Measurements from ENCODE around the gene NWD2. TPM values are rescaled to one million over a fixed set of nuclear protein-coding genes. Genes with fewer than 3 reads are reported as not detected.

Gene NWD2
- total RNA-seq, 8 experiments from 2014 or later, result 0.13 to 9.3 (median 2.0) TPM

DNA sequence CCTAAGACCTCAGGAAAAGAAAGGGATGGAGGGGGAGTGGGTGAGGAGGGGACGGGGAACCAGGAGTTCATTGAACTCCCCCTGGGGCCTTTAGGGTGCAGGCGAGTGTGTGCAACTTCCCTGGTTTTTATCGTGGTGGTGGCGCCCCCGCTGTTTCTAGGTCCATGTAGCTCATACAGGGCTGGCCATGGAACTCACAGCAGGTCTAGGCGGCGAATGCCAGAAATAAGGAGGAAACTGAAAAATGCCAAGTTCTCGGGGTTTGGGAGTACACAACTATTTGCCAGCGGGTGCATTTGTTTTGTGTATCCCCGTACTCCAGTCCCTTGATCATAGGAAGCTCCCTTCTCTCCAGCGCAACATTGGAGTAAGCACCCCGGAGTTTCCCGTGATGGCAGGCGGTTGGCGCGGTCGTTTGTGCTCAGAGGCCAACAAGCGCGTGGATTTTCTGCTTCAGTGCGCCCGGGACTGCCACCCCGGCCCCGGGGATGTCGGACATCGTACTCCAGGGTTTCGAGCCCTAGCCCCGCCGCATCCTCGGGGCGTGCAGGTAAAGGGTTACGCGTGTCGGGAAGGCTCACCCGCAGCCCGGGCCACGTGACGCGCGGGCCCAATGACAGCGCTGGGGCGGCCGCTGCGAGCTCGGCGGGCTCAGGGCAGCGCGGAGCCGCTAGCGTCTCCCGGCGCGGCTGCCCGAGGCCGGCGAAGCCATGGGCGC is 208.9 kb downstream of the NWD2 start:
- Histone ChIP-seq H3K4me3 (peak overlapping the region; percentile 47 to 70 (median 52)), H3K27ac (no peak overlapping the region), H3K4me1 (replicated peaks in 1 of 2) (peaks cover 6% of the 10 kb centered on the region in 2 donors)
- WGBS, 10 experiments, result 0 to 12% (median 1%) methylated on average over 4 to 24 of the region's 56 CpGs; no CpG with 5 or more reads in 5 of the 10 experiments
- ATAC-seq (replicated peaks in 6 of 8), result peak; percentile 41 to 98 (median 97)
- in situ Hi-C loops (cut with MboI; ENCODE audit: low pct_unique_long_range_greater_than_20kb in 2 of 9, low sequenced_read_pairs in 9 of 9, unreplicated experiment in 9 of 9), result loop anchor here in 4 of 9 experiments (10.0 to 25.0 kb wide), 2 partner anchors 109 to 111 kb away; no protein-coding TSS in a partner anchor

DNA sequence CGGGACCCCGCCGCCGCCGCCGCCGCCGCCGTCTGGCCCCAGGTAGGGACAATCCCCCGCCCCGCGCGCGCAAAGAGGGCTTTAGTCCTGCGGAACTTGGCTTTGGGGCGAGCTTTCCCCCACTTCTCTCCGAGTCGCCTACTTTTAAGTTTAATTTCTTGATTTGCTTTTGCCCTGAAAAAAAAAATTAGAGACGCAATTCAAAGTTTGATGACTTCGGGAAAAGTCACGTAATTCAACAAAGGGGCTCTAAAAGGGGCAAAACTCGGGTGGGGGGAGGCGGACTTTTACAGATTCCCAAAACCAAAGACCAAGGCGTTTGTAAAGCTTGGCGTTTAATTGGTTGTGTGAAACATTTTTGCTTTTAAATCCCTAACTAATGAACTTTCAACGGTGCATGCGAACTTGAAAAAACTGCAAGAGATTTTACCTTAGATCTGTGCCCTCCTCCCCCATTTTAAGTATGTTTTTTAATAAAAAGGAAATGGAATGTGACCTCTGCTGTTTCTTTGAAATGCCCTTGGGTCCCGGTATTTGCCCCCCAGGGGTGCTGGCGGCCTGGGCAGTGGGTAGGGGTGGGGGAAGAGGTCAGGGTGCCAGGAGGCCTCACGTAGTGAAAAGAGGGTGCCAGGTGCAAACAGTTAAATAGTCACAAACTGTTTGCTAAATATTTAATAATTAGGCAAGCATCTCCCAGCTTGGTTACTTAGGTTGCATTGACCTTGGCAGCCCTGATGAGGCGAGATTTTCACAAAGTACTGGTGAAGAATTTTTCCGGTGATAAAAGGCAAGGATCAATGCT is 209.7 kb downstream of the NWD2 start:
- WGBS, 10 experiments, result 0 to 62% (median 7%) methylated on average over 1 to 13 of the region's 32 CpGs
- peaks cover 6% of the 10 kb centered on the region in 2 donors for H3K4me1 ChIP-seq (replicated peaks in 1 of 2)
- in situ Hi-C loops (cut with MboI; ENCODE audit: low pct_unique_long_range_greater_than_20kb in 2 of 9, low sequenced_read_pairs in 9 of 9, unreplicated experiment in 9 of 9), result loop anchor here in 4 of 9 experiments (10.0 to 25.0 kb wide), 2 partner anchors 108 to 111 kb away; no protein-coding TSS in a partner anchor
- no peak overlapping the region for H3K27ac ChIP-seq
- ATAC-seq (replicated peaks in 6 of 8), result no peak
- peak overlapping the region; percentile 47 to 70 (median 52) for H3K4me3 ChIP-seq

DNA sequence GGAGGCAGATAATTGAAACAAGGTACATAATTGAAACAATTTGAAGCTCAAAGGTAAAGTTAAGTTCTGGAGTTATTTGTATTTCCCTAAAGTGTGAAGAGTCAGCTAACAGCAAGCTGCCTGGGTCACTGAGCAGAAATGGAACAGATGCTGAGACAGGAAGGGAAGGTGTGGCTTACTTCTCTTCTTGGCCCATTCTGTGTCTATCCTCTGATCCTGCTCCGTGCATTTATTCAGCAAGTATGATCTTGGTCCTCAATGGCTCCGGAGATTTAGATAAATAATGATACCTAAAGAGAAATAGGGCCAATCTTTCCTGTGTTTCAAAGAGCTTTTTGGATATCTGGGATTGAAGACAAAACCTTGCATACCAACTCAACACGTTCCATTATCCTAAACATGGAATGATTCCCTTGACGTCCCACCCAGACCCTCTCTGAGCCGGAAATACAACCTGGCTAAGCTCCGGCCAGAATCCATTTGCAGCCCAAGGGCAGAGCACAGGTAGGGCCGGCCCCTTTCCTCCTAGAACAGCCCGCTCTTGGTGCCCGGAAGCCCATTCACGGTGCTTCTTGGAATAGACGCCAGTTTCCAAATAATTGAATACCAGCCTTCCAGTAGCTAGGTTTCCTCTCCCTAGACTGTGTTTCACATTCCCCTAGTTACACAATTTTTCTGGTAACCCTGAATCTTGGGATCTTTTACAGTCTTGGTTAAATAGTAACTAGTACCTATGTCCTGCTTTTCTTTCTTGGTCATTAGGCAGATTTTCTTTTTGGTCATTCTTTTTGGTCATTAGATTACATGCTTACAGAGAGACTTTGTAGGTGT is 211.0 kb downstream of the NWD2 start:
- Histone ChIP-seq H3K27ac (no peak overlapping the region), H3K4me3 (no peak overlapping the region), H3K4me1 (replicated peaks in 1 of 2) (peaks cover 6% of the 10 kb centered on the region in 2 donors)
- 47 to 100% (median 87%) methylated on average over 1 to 10 of the region's 11 CpGs; no CpG with 5 or more reads in 1 of the 10 experiments for WGBS, 10 experiments
- no peak for ATAC-seq (replicated peaks in 6 of 8)
- in situ Hi-C loops (cut with MboI; ENCODE audit: low pct_unique_long_range_greater_than_20kb in 2 of 9, low sequenced_read_pairs in 9 of 9, unreplicated experiment in 9 of 9), result loop anchor here in 4 of 9 experiments (10.0 to 25.0 kb wide), 2 partner anchors 107 to 109 kb away; no protein-coding TSS in a partner anchor

GRCh38 chr4:37461801-37462200 is 217.3 kb downstream of the NWD2 start:
- Histone ChIP-seq H3K4me3 (no peak overlapping the region), H3K4me1 (replicated peaks in 1 of 2) (no peaks in the 10 kb centered on the region), H3K27ac (no peak overlapping the region)
- in situ Hi-C loops (cut with MboI; ENCODE audit: low pct_unique_long_range_greater_than_20kb in 2 of 9, low sequenced_read_pairs in 9 of 9, unreplicated experiment in 9 of 9), result loop anchor here in 2 of 9 experiments (25.0 kb wide), 1 partner anchor 100 kb away; no protein-coding TSS in a partner anchor
- no peak for ATAC-seq (replicated peaks in 6 of 8)
- 0 to 100% (median 49%) methylated on average over 1 of the region's 1 CpG; no CpG with 5 or more reads in 4 of the 10 experiments for WGBS, 10 experiments

GRCh38 chr4:37463033-37463856 is 218.7 kb downstream of the NWD2 start:
- Histone ChIP-seq H3K4me1 (replicated peaks in 1 of 2) (no peaks in the 10 kb centered on the region), H3K27ac (no peak overlapping the region), H3K4me3 (no peak overlapping the region)
- no peak for ATAC-seq (replicated peaks in 6 of 8)
- 20 to 95% (median 80%) methylated on average over 1 to 5 of the region's 5 CpGs; no CpG with 5 or more reads in 1 of the 10 experiments for WGBS, 10 experiments
- in situ Hi-C loops (cut with MboI; ENCODE audit: low pct_unique_long_range_greater_than_20kb in 2 of 9, low sequenced_read_pairs in 9 of 9, unreplicated experiment in 9 of 9), result loop anchor here in 2 of 9 experiments (25.0 kb wide), 1 partner anchor 99 kb away; no protein-coding TSS in a partner anchor

- no peaks in the 10 kb centered on the region for H3K4me1 ChIP-seq (replicated peaks in 1 of 2)
- H3K4me3 ChIP-seq, result no peak overlapping the region
- H3K27ac ChIP-seq, result no peak overlapping the region
- 4 to 100% (median 84%) methylated on average over 2 to 7 of the region's 7 CpGs for WGBS, 10 experiments
- in situ Hi-C loops (cut with MboI; ENCODE audit: low pct_unique_long_range_greater_than_20kb in 2 of 9, low sequenced_read_pairs in 9 of 9, unreplicated experiment in 9 of 9), result loop anchor here in 2 of 9 experiments (25.0 kb wide), 1 partner anchor 98 kb away; no protein-coding TSS in a partner anchor
- peak in 2 of 8 experiments; percentile 34 to 49 for ATAC-seq (replicated peaks in 6 of 8)
Observed at GRCh38 chr4:37464373-37465128, 220.0 kb downstream of the NWD2 start.

DNA sequence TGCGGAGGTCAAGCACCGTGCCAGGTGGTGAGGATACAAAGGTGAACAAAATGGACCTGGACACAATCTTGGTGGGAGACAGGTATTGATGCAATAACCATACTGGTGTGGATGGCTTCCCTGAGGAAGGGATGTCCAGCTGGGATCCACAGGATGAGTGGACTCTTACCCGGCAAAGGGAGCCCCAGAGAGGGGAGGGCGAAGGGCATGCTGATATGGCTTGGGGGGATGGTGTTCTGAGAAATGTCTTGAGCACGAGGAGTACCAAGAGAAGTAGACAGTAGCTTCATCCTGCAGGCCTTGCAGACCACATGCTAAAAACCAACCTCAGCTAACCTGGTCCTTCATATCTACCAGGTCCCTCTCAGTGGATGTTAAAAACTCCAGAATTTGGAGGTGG is 220.8 kb downstream of the NWD2 start:
- H3K4me1 ChIP-seq (replicated peaks in 1 of 2), result no peaks in the 10 kb centered on the region
- ATAC-seq (replicated peaks in 6 of 8), result no peak
- no peak overlapping the region for H3K4me3 ChIP-seq
- in situ Hi-C loops (cut with MboI; ENCODE audit: low pct_unique_long_range_greater_than_20kb in 2 of 9, low sequenced_read_pairs in 9 of 9, unreplicated experiment in 9 of 9), result loop anchor here in 2 of 9 experiments (25.0 kb wide), 1 partner anchor 97 kb away; no protein-coding TSS in a partner anchor
- H3K27ac ChIP-seq, result no peak overlapping the region
- 21 to 100% (median 89%) methylated on average over 1 to 4 of the region's 5 CpGs; no CpG with 5 or more reads in 4 of the 10 experiments for whole genome bisulfite sequencing, 10 experiments

- 6 to 94% (median 62%) methylated on average over 1 to 2 of the region's 2 CpGs; no CpG with 5 or more reads in 2 of the 10 experiments for WGBS, 10 experiments
- in situ Hi-C loops (cut with MboI; ENCODE audit: low pct_unique_long_range_greater_than_20kb in 2 of 9, low sequenced_read_pairs in 9 of 9, unreplicated experiment in 9 of 9), result loop anchor here in 2 of 9 experiments (25.0 kb wide), 1 partner anchor 96 kb away; no protein-coding TSS in a partner anchor
- no peak overlapping the region for H3K27ac ChIP-seq
- ATAC-seq (replicated peaks in 6 of 8), result peak in 2 of 8 experiments; percentile 69 to 78
- no peak overlapping the region for H3K4me3 ChIP-seq
- H3K4me1 ChIP-seq (replicated peaks in 1 of 2), result no peaks in the 10 kb centered on the region
Observed at GRCh38 chr4:37465845-37466244, 221.3 kb downstream of the NWD2 start.

- WGBS, 10 experiments, result 23 to 100% (median 68%) methylated on average over 2 to 3 of the region's 3 CpGs
- H3K27ac ChIP-seq, result no peak overlapping the region
- no peaks in the 10 kb centered on the region for H3K4me1 ChIP-seq (replicated peaks in 1 of 2)
- no peak for ATAC-seq (replicated peaks in 6 of 8)
- H3K4me3 ChIP-seq, result no peak overlapping the region
- in situ Hi-C loops (cut with MboI; ENCODE audit: low pct_unique_long_range_greater_than_20kb in 2 of 9, low sequenced_read_pairs in 9 of 9, unreplicated experiment in 9 of 9), result loop anchor here in 2 of 9 experiments (25.0 kb wide), 1 partner anchor 95 kb away; no protein-coding TSS in a partner anchor
Observed at GRCh38 chr4:37467223-37467622, 222.7 kb downstream of the NWD2 start.

DNA sequence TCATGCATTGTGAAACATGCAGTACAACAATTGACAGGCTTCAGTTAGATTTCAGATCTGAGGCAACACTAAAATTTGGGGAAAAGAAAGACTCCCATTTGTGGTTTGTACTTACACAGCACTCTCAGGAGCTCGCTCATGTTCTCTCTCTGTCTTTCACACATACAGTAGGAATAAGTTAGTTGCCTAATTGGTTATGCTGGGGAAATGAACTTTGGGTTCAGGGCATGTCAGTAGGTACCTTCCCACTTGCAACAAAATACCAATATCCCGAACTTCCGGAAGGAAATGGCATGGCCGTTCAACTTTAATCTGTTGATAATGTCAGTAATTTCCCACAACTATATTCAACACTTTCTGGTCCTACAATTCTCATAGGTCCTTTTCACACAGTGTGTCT is 223.3 kb downstream of the NWD2 start:
- WGBS, 10 experiments, result 40 to 100% (median 90%) methylated on average over 1 to 4 of the region's 4 CpGs; no CpG with 5 or more reads in 2 of the 10 experiments
- no peak for ATAC-seq (replicated peaks in 6 of 8)
- H3K4me1 ChIP-seq (replicated peaks in 1 of 2), result no peaks in the 10 kb centered on the region
- no peak overlapping the region for H3K4me3 ChIP-seq
- H3K27ac ChIP-seq, result no peak overlapping the region
- in situ Hi-C loops (cut with MboI; ENCODE audit: low pct_unique_long_range_greater_than_20kb in 2 of 9, low sequenced_read_pairs in 9 of 9, unreplicated experiment in 9 of 9), result loop anchor here in 2 of 9 experiments (25.0 kb wide), 1 partner anchor 94 kb away; no protein-coding TSS in a partner anchor

GRCh38 chr4:37469286-37469685 is 224.7 kb downstream of the NWD2 start:
- Histone ChIP-seq H3K4me1 (replicated peaks in 1 of 2) (no peaks in the 10 kb centered on the region), H3K4me3 (no peak overlapping the region), H3K27ac (no peak overlapping the region)
- ATAC-seq (replicated peaks in 6 of 8), result peak in 1 of 8 experiments; percentile 7
- 14 to 100% (median 86%) methylated on average over 1 to 2 of the region's 2 CpGs; no CpG with 5 or more reads in 2 of the 10 experiments for WGBS, 10 experiments
- in situ Hi-C loops (cut with MboI; ENCODE audit: low pct_unique_long_range_greater_than_20kb in 2 of 9, low sequenced_read_pairs in 9 of 9, unreplicated experiment in 9 of 9), result loop anchor here in 2 of 9 experiments (25.0 kb wide), 1 partner anchor 93 kb away; no protein-coding TSS in a partner anchor

Data from motor neuron (in vitro differentiated cells).